ENCODE measurements around the gene SEPTIN5. TPM values are rescaled to one million over a fixed set of nuclear protein-coding genes. Genes with fewer than 3 reads are reported as not detected.

The SEPTIN5 gene
- total and polyA plus RNA-seq, 2 experiments from 2014 or later = 4.3 to 17.2 TPM

- 0 out of 2 replicates have a peak, but pooled peaks cover 2% of the 10 kb centered on the region for H4K20me1 ChIP-seq (replicated peaks; ENCODE audit: insufficient read depth)
- H3K4me1 Mint-ChIP-seq = peaks cover 10% of the 10 kb centered on the region
- H3K27ac Mint-ChIP-seq = no peak overlapping the region
- H3K36me3 ChIP-seq (ENCODE audit: insufficient read depth) = no peaks in the 10 kb centered on the region
- H3K4me3 ChIP-seq = no peak overlapping the region
- H2AFZ ChIP-seq = no peak overlapping the region
- no peaks in the 10 kb centered on the region for H3K9me2 ChIP-seq (ENCODE audit: insufficient read depth)
- H3K27ac ChIP-seq (ENCODE audit: low read depth) = no peak overlapping the region
- no peaks in the 10 kb centered on the region for H3K36me3 Mint-ChIP-seq (ENCODE audit: low read depth)
- DNase-seq (ENCODE audit: low spot score) (no peak), ATAC-seq (no peak)
- no peak overlapping the region for H3K4me2 ChIP-seq
- H3F3A ChIP-seq (replicated peaks; ENCODE audit: low read depth) = no peaks in the 10 kb centered on the region
- H3K4me3 Mint-ChIP-seq = no peak overlapping the region
- H3K79me2 ChIP-seq (replicated peaks; ENCODE audit: insufficient read depth) = no peaks in the 10 kb centered on the region
- no peaks in the 10 kb centered on the region for H3K9me3 Mint-ChIP-seq
- peaks cover 39% of the 10 kb centered on the region for H3K27me3 Mint-ChIP-seq (ENCODE audit: insufficient read depth, low read depth, poor library complexity)
- TF ChIP-seq EZH2 (IDR thresholded peaks at IDR 0.05; ENCODE audit: low read depth, unreplicated experiment) (no peak), ZNF331 (CRISPR knock-in tag; IDR thresholded peaks at IDR 0.05; ENCODE audit: low read depth) (no peak), NANOG (IDR thresholded peaks at IDR 0.05; ENCODE audit: borderline replicate concordance) (no peak), ZNF462 (CRISPR knock-in tag; IDR thresholded peaks at IDR 0.05) (no peak), JUNB (IDR thresholded peaks at IDR 0.05; ENCODE audit: unreplicated experiment) (no peak), CTCF (conservative IDR thresholded peaks at IDR 0.05; ENCODE audit: low read depth in 2 of 2) (no peak), CREB1 (CRISPR knock-in tag; IDR thresholded peaks at IDR 0.05; ENCODE audit: low read depth) (no peak), REST (IDR thresholded peaks at IDR 0.05; ENCODE audit: unreplicated experiment) (no peak), ZNF114 (CRISPR knock-in tag; IDR thresholded peaks at IDR 0.05) (no peak), ETS1 (IDR thresholded peaks at IDR 0.05) (no peak)
- peaks cover 27% of the 10 kb centered on the region for H3K27me3 ChIP-seq (ENCODE audit: insufficient read depth)
- H3K4me1 ChIP-seq (ENCODE audit: insufficient read depth) = no peaks in the 10 kb centered on the region
Measured at GRCh38 chr22:19749876-19750275, 35.6 kb downstream of the SEPTIN5 start.
